A549 (cell line): ENCODE results near the gene CPPED1.

Experiments
- CEBPB ChIP-seq, 2 experiments: fragments of >200 bp in 1 of 2; sonication (Bioruptor Twin) in 1 of 2; formaldehyde crosslinking in 1 of 2; IDR thresholded peaks; 2 replicates each; pipeline ENCODE4 v1.6.1; 2012 to 2016
- MYC ChIP-seq: IDR thresholded peaks from 2 replicates; pipeline ENCODE4 v1.6.1; 2012; ENCODE audit warnings: mild to moderate bottlenecking, inconsistent platforms, low read length, improper control_type of control experiment, borderline replicate concordance
- NFE2L2 ChIP-seq: fragments of 150-350 bp; conservative IDR thresholded peaks from 2 replicates; pipeline ENCODE4 v1.6.1; 2014; ENCODE audit warnings: low read length
- POLR2A ChIP-seq: IDR thresholded peaks from 2 replicates; pipeline ENCODE4 v1.6.1; 2012; ENCODE audit warnings: mild to moderate bottlenecking, low read length
- RFX5 ChIP-seq: fragments of 450-650 bp; IDR thresholded peaks from 2 replicates; pipeline ENCODE4 v1.7.1; 2014; ENCODE audit warnings: antibody characterized with exemption, mild to moderate bottlenecking, moderate library complexity
- SMC3 ChIP-seq: fragments of >200 bp; sonication (Bioruptor Twin); formaldehyde crosslinking; IDR thresholded peaks from 3 replicates; pipeline ENCODE4 v1.6.1; 2018; ENCODE audit warnings: inconsistent platforms
- SREBF2 ChIP-seq: fragments of 450-650 bp; IDR thresholded peaks from 2 replicates; pipeline ENCODE4 v1.6.1; 2014; ENCODE audit warnings: mild to moderate bottlenecking, moderate library complexity
- TF ChIP-seq, protein P1 (sequence below): fragments of >200 bp; sonication (Bioruptor Twin); formaldehyde crosslinking; IDR thresholded peaks from 3 replicates; pipeline ENCODE4 v1.5.1; 2016
- TF ChIP-seq, protein P2 (sequence below): fragments of 450-650 bp; IDR thresholded peaks from 2 replicates; pipeline ENCODE4 v1.6.1; 2014; ENCODE audit warnings: antibody characterized with exemption
- TF ChIP-seq, protein P3 (sequence below): fragments of >200 bp; sonication (Bioruptor Twin); formaldehyde crosslinking; IDR thresholded peaks from 3 replicates; pipeline ENCODE4 v1.6.1; 2016

DNA sequence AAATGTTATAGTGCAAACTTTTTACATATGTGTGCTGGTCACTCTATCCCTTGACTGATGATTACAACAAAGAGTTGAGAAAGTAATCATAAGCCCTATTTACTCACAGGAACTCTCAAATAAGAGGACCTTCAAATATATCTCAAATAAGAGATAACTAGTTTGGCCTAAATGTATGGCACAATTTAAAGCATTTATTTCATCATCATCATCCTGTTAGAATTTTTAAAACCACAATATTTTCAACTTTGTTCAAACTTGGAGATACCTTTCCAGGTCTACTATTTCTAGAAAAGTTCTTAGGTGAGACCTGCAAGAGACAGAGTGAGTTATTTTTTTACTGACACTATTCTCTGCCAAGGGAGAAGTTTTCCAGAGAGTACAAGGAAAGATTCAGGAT lies 5.5 kb downstream of the CPPED1 start:
- no peak for TF ChIP-seq SREBF2
- no peak for TF ChIP-seq POLR2A
- TF ChIP-seq, protein P1, sequence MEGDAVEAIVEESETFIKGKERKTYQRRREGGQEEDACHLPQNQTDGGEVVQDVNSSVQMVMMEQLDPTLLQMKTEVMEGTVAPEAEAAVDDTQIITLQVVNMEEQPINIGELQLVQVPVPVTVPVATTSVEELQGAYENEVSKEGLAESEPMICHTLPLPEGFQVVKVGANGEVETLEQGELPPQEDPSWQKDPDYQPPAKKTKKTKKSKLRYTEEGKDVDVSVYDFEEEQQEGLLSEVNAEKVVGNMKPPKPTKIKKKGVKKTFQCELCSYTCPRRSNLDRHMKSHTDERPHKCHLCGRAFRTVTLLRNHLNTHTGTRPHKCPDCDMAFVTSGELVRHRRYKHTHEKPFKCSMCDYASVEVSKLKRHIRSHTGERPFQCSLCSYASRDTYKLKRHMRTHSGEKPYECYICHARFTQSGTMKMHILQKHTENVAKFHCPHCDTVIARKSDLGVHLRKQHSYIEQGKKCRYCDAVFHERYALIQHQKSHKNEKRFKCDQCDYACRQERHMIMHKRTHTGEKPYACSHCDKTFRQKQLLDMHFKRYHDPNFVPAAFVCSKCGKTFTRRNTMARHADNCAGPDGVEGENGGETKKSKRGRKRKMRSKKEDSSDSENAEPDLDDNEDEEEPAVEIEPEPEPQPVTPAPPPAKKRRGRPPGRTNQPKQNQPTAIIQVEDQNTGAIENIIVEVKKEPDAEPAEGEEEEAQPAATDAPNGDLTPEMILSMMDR, result no peak
- no peak for TF ChIP-seq MYC
- no peak for TF ChIP-seq NFE2L2
- no peak for TF ChIP-seq CEBPB (IDR thresholded peaks at IDR 0.05)
- TF ChIP-seq, protein P2, sequence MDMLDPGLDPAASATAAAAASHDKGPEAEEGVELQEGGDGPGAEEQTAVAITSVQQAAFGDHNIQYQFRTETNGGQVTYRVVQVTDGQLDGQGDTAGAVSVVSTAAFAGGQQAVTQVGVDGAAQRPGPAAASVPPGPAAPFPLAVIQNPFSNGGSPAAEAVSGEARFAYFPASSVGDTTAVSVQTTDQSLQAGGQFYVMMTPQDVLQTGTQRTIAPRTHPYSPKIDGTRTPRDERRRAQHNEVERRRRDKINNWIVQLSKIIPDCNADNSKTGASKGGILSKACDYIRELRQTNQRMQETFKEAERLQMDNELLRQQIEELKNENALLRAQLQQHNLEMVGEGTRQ, result no peak
- TF ChIP-seq, protein P3, sequence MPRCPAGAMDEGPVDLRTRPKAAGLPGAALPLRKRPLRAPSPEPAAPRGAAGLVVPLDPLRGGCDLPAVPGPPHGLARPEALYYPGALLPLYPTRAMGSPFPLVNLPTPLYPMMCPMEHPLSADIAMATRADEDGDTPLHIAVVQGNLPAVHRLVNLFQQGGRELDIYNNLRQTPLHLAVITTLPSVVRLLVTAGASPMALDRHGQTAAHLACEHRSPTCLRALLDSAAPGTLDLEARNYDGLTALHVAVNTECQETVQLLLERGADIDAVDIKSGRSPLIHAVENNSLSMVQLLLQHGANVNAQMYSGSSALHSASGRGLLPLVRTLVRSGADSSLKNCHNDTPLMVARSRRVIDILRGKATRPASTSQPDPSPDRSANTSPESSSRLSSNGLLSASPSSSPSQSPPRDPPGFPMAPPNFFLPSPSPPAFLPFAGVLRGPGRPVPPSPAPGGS, result no peak
- TF ChIP-seq SMC3, result no peak
- no peak for TF ChIP-seq RFX5
